Measurements from ENCODE around the gene FAM117A.

GRCh38 chr17:49664706-49665211, 99.2 kb downstream of the FAM117A start:
- TF ChIP-seq EZH2 (IDR thresholded peaks at IDR 0.05) (no peak), POLR2AphosphoS5 (IDR thresholded peaks at IDR 0.05; ENCODE audit: borderline replicate concordance, low read depth, low read length) (no peak)

Measured in SK-N-MC (cell line).